Left lung (tissue), 10 donors: ENCODE data around the gene DTNB. TPM values are rescaled to one million over a fixed set of nuclear protein-coding genes. Genes with fewer than 3 reads are reported as not detected.

Source experiments
- ATAC-seq: fragments of 200-7000 bp; cut with Tn5 transposase; one replicate; pipeline ENCODE4 v1.9.1; 2020; ENCODE audit warnings: moderate library complexity
- DNase-seq, 4 donors: peaks; one replicate each; pipeline ENCODE4 v3.0.0-alpha.2; 2013 to 2020
- H3K27ac ChIP-seq, 2 donors: fragments of 200-600 bp; sonication (generic) in 1 of 2; one replicate each; pipeline versions ENCODE4 v1.5.0 to v1.8.0; 2020 to 2021
- H3K27me3 ChIP-seq, 2 donors: fragments of 200-600 bp; sonication (generic) in 1 of 2; one replicate each; pipeline versions ENCODE4 v1.5.0 to v1.8.0; 2020 to 2021
- H3K36me3 ChIP-seq, 2 donors: fragments of 200-600 bp; sonication (generic) in 1 of 2; one replicate each; pipeline versions ENCODE4 v1.5.0 to v1.8.0; 2020 to 2021
- H3K4me1 ChIP-seq, 2 donors: fragments of 200-600 bp; one replicate each; pipeline ENCODE4 v1.8.0; 2021
- H3K4me3 ChIP-seq, 2 donors: fragments of 200-600 bp; sonication (generic) in 1 of 2; one replicate each; pipeline versions ENCODE4 v1.5.0 to v1.8.0; 2020 to 2021; ENCODE audit warnings: mild to moderate bottlenecking in 1 of 2
- H3K9me3 ChIP-seq, 2 donors: fragments of 200-600 bp; sonication (generic) in 1 of 2; one replicate each; pipeline versions ENCODE4 v1.5.0 to v1.8.0; 2020 to 2021
- CTCF ChIP-seq, 2 donors: fragments of 200-600 bp; sonication (generic) in 1 of 2; IDR thresholded peaks; one replicate each; pipeline versions ENCODE4 v1.5.0 to v1.8.0; 2021; ENCODE audit warnings: antibody characterized with exemption in 2 of 2
- intact Hi-C, 2 donors: fragments of 100-400 bp; cut with DNase I; formaldehyde crosslinking; loops; one replicate each; pipeline versions ENCODE4 v1.11.2 to v1.14.2; 2022
- polyA plus RNA-seq, 6 donors: library from polyadenylated mRNA; unstranded; fragments of 120-200 nt; gene quantifications; one replicate each; pipeline ENCODE4 v1.2.1, GENCODE V29; 2013; ENCODE audit not compliant: insufficient read length in 6 of 6
- total RNA-seq, 2 donors: library from RNA; stranded (reverse); fragmentation: NEBNext Ultra II Directional; extraction: Animal tissue kit (Norgen Biotek cat#: 25700); gene quantifications; one replicate each; pipeline ENCODE4 v1.2.1, GENCODE V29; 2021
- donor health status: DM: no; HTN: yes; CAD: no.
- donor health status: DM: no; HTN: no; CAD: no.

Gene DTNB
- total and polyA plus RNA-seq, 8 donors, result 17.6 to 32.5 (median 29.5) TPM

- H3K27me3 ChIP-seq, result no peaks in the 10 kb centered on the region
- intact Hi-C loops, result no loop called here
- ATAC-seq (no peak), DNase-seq (no peak)
- H3K9me3 ChIP-seq, result no peaks in the 10 kb centered on the region
- TF ChIP-seq CTCF (IDR thresholded peaks at IDR 0.05), result no peak
- H3K4me1 ChIP-seq, result peaks cover 12 to 14% of the 10 kb centered on the region in 2 donors
- H3K36me3 ChIP-seq, result no peaks in the 10 kb centered on the region
- H3K4me3 ChIP-seq, result no peak overlapping the region
- H3K27ac ChIP-seq, result no peak overlapping the region
Observed at GRCh38 chr2:25492726-25493125, 180.7 kb downstream of the DTNB start.

- intact Hi-C loops, result no loop called here
- H3K27ac ChIP-seq, result no peak overlapping the region
- peaks cover 12 to 14% of the 10 kb centered on the region in 2 donors for H3K4me1 ChIP-seq
- no peak for DNase-seq
- H3K4me3 ChIP-seq, result no peak overlapping the region
- no peaks in the 10 kb centered on the region for H3K9me3 ChIP-seq
- TF ChIP-seq CTCF (IDR thresholded peaks at IDR 0.05), result no peak
- H3K27me3 ChIP-seq, result no peaks in the 10 kb centered on the region
- ATAC-seq, result peak; percentile 62
- no peaks in the 10 kb centered on the region for H3K36me3 ChIP-seq
Observed at GRCh38 chr2:25491966-25492532, 181.3 kb downstream of the DTNB start.

- intact Hi-C loops, result no loop called here
- Histone ChIP-seq H3K27me3 (no peaks in the 10 kb centered on the region), H3K4me3 (no peak overlapping the region), H3K27ac (no peak overlapping the region), H3K4me1 (peaks cover 12 to 14% of the 10 kb centered on the region in 2 donors), H3K9me3 (no peaks in the 10 kb centered on the region), H3K36me3 (no peaks in the 10 kb centered on the region)
- TF ChIP-seq CTCF (IDR thresholded peaks at IDR 0.05), result no peak
- DNase-seq (no peak), ATAC-seq (peak; percentile 68)
Observed at GRCh38 chr2:25491003-25491696, 182.2 kb downstream of the DTNB start.

GRCh38 chr2:25490217-25490616 lies 183.2 kb downstream of the DTNB start:
- Histone ChIP-seq H3K4me1 (peaks cover 12 to 14% of the 10 kb centered on the region in 2 donors), H3K36me3 (no peaks in the 10 kb centered on the region), H3K4me3 (no peak overlapping the region), H3K27me3 (no peaks in the 10 kb centered on the region), H3K9me3 (no peaks in the 10 kb centered on the region), H3K27ac (no peak overlapping the region)
- TF ChIP-seq CTCF (IDR thresholded peaks at IDR 0.05), result no peak
- ATAC-seq, result no peak
- intact Hi-C loops, result no loop called here
- no peak for DNase-seq

GRCh38 chr2:25489631-25490030 lies 183.7 kb downstream of the DTNB start:
- Histone ChIP-seq H3K36me3 (no peaks in the 10 kb centered on the region), H3K27me3 (no peaks in the 10 kb centered on the region), H3K4me1 (peaks cover 12 to 14% of the 10 kb centered on the region in 2 donors), H3K9me3 (no peaks in the 10 kb centered on the region), H3K4me3 (no peak overlapping the region), H3K27ac (no peak overlapping the region)
- no peak for TF ChIP-seq CTCF (IDR thresholded peaks at IDR 0.05)
- intact Hi-C loops, result no loop called here
- ATAC-seq (no peak), DNase-seq (no peak)
